ENCODE measurements around the gene TMEM269.

DNA sequence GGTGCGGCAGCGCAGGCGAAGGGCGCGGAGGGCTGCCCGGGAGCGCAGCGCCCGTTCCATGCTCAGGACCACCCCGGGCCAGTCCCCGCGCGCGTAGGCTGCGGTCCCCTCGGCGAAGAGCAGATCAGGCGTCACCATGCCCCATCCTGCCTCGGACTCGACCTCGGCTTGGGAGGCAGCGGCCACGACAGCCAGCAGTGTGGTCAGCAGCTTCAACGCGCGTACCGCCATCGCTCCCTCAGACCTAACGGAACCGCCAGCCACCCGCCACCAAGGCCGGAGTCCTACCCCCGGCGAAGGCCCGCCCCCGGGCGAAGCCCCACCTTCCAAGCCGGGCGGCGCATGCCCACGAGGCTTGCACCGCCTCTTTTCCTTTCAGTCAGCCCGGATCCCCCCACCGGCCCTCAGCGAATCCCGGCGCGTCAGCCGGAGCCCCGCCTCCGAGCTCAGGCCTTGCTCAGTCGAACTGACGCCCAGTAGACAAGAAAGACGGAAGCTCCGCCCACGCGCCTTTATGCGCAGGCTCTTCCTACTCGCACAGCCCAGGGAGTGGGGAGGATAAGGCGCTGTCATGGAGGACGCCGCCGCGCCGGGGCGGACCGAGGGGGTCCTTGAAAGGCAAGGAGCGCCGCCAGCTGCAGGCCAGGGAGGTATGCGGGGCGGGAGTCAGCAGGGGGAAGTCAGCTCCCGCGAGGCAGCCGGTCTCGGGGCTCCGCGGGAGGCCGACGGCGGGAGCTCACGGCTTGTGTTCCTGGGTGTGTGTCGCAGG, 17.9 kb upstream of the TMEM269 start, which contains the start of the genes C1orf50 and P3H1:
- TF ChIP-seq, protein P1, sequence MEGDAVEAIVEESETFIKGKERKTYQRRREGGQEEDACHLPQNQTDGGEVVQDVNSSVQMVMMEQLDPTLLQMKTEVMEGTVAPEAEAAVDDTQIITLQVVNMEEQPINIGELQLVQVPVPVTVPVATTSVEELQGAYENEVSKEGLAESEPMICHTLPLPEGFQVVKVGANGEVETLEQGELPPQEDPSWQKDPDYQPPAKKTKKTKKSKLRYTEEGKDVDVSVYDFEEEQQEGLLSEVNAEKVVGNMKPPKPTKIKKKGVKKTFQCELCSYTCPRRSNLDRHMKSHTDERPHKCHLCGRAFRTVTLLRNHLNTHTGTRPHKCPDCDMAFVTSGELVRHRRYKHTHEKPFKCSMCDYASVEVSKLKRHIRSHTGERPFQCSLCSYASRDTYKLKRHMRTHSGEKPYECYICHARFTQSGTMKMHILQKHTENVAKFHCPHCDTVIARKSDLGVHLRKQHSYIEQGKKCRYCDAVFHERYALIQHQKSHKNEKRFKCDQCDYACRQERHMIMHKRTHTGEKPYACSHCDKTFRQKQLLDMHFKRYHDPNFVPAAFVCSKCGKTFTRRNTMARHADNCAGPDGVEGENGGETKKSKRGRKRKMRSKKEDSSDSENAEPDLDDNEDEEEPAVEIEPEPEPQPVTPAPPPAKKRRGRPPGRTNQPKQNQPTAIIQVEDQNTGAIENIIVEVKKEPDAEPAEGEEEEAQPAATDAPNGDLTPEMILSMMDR (IDR thresholded peaks at IDR 0.05; ENCODE audit: insufficient read depth, low read length, poor library complexity, severe bottlenecking): no peak
- no peak for TF ChIP-seq EZH2phosphoT487 (conservative IDR thresholded peaks at IDR 0.05; ENCODE audit: low read length)
